NCI-H1694 treated with DMSO at 0.1 percent for 48 hours (cell line): ENCODE results near the gene PRDX3.

Experiments used
- DNase-seq: peaks from one replicate; lab custom pipeline; 2025; lab: John Stamatoyannopoulos, UW

PRDX3 gene

GRCh38 chr10:119129721-119130120 lies 48.9 kb downstream of the PRDX3 start:
- DNase-seq, result no peak

DNA sequence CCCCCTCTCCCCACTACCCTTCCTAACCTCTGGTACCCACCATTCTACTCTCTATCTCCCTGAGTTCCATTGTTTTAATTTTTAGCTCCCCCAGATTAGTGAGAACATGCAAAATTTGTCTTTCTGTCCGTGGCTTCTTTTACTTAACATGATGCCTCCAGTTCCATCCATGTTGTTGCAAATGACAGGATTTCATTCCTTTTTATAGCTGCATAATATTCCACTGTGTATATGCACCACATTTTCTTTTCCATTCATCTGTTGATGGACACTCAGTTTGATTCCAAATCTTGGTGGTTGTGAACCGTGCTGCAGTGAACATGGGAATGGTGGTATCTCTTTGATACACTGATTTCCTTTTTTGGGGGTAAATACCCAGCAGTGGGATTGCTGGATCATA lies 52.7 kb downstream of the PRDX3 start:
- no peak for DNase-seq

GRCh38 chr10:119120875-119121274 lies 57.7 kb downstream of the PRDX3 start:
- DNase-seq, result no peak

- no peak for DNase-seq
Observed at GRCh38 chr10:119120413-119120867, 58.2 kb downstream of the PRDX3 start.

GRCh38 chr10:119119400-119119799 lies 59.2 kb downstream of the PRDX3 start:
- DNase-seq, result no peak

DNA sequence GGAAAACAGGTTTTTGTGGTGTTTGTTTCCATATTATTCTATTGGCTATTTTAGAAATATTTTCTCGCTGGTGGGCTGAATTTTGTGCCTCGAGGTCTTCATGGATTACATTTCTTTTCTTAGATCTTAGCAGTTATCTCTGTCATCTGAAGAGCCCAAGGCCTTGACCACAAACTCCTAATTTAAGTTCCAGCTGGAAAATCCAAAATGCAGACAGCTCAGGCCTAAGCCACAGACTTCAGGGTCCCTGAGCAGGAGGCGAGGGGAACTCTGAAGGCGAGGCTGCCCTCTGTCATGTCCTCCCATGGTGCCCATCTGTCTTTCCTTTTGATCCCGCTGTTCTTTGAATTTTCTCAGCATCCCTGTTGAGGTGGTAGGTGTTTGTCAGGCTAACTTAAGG lies 60.4 kb downstream of the PRDX3 start:
- no peak for DNase-seq
